K562 (cell line): Measurements from ENCODE around the gene RRP9. TPM values are rescaled to one million over a fixed set of nuclear protein-coding genes. Genes with fewer than 3 reads are reported as not detected.

Source experiments
- polyA plus RNA-seq, 8 experiments: library from polyadenylated mRNA; depleted of rRNA in 4 of 8; stranded (reverse) in 5 of 8; unstranded in 3 of 8; fragments of >200 nt; fragmentation: Nextera tagmentation in 2 of 8; fragmentation: Illumina TruSeq in 1 of 8; extraction: Ambion mirVana in 2 of 8; extraction: Trizol in 1 of 8; gene quantifications; 2 replicates each; pipeline versions ENCODE4 v1.2.1 to v1.2.3, GENCODE V29; 2011 to 2014; ENCODE audit warnings: inconsistent platforms in 1 of 8, missing spikeins in 1 of 8
- small RNA-seq: library from RNA; depleted of rRNA; stranded (forward); fragments of <200 nt; gene quantifications from one replicate; pipeline ENCODE3, GENCODE V24; 2014
- total RNA-seq, 7 experiments: library from RNA; depleted of rRNA in 6 of 7; stranded (reverse); fragments of >200 nt in 6 of 7; fragmentation: Illumina TruSeq in 2 of 7; extraction: Trizol in 2 of 7; gene quantifications; 2 replicates each; pipeline versions ENCODE4 v1.2.1 to v1.2.3, GENCODE V29; 2011 to 2021; ENCODE audit warnings: low replicate concordance in 1 of 7

Gene RRP9
- total and polyA plus RNA-seq, 9 of the 15 experiments (the other 6 are each of a cell fraction or from before 2014, with no cell fraction given): 5.2 to 67.0 (median 45.9) TPM

Small RNA genes within 50 kb of the gene (small RNA-seq; reads per million reads assigned to genes)
- not detected for gene AC115284.1

Other genes with a start within 250 kb of the RRP9 start
Only the 7 nearest of the 14 such genes appear.
- gene IQCF1, start 38.6 kb downstream of the RRP9 start, total RNA-seq (2014; rRNA removed): not detected in 2 replicates
- gene IQCF1, start 38.6 kb downstream of the RRP9 start, total RNA-seq (2014; rRNA removed; fragmentation: Illumina TruSeq; extraction: Trizol): not detected in 2 replicates
- not detected in 2 replicates for gene IQCF1, start 38.6 kb downstream of the RRP9 start, total RNA-seq (2015; rRNA removed; fragmentation: Illumina TruSeq; extraction: Trizol)
- not detected in 2 replicates for gene IQCF1, start 38.6 kb downstream of the RRP9 start, total RNA-seq (2021)
- not detected in 2 replicates for gene IQCF1, start 38.6 kb downstream of the RRP9 start, polyA plus RNA-seq (2011; rRNA removed)
- gene IQCF1, start 38.6 kb downstream of the RRP9 start, polyA plus RNA-seq (2014; fragmentation: Illumina TruSeq; extraction: Trizol): not detected in 2 replicates
- gene IQCF1, start 38.6 kb downstream of the RRP9 start, polyA plus RNA-seq (2014; fragmentation: Nextera tagmentation; extraction: Ambion mirVana): not detected
- not detected in 2 replicates for gene IQCF1, start 38.6 kb downstream of the RRP9 start, polyA plus RNA-seq (2014; rRNA removed)
- 5.2 and 6.2 TPM in 2 replicates for gene PARP3, start 459 bp upstream of the RRP9 start, total RNA-seq (2014; rRNA removed)
- 1.9 and 2.2 TPM in 2 replicates for gene PARP3, start 459 bp upstream of the RRP9 start, total RNA-seq (2014; rRNA removed; fragmentation: Illumina TruSeq; extraction: Trizol)
- gene PARP3, start 459 bp upstream of the RRP9 start, total RNA-seq (2015; rRNA removed; fragmentation: Illumina TruSeq; extraction: Trizol): 4.6 and 4.7 TPM in 2 replicates
- gene PARP3, start 459 bp upstream of the RRP9 start, total RNA-seq (2021): 4.8 and 6.5 TPM in 2 replicates
- 3.7 and 6.6 TPM in 2 replicates for gene PARP3, start 459 bp upstream of the RRP9 start, polyA plus RNA-seq (2011; rRNA removed)
- 4.5 and 5.3 TPM in 2 replicates for gene PARP3, start 459 bp upstream of the RRP9 start, polyA plus RNA-seq (2014; fragmentation: Illumina TruSeq; extraction: Trizol)
- gene PARP3, start 459 bp upstream of the RRP9 start, polyA plus RNA-seq (2014; fragmentation: Nextera tagmentation; extraction: Ambion mirVana): under 1 TPM; 0.46 to 0.55 TPM
- gene PARP3, start 459 bp upstream of the RRP9 start, polyA plus RNA-seq (2014; rRNA removed): 6.6 TPM in 2 replicates
- gene GPR62, start 13.5 kb upstream of the RRP9 start, total RNA-seq (2014; rRNA removed): not detected in 2 replicates
- gene GPR62, start 13.5 kb upstream of the RRP9 start, total RNA-seq (2014; rRNA removed; fragmentation: Illumina TruSeq; extraction: Trizol): not detected in 2 replicates
- gene GPR62, start 13.5 kb upstream of the RRP9 start, total RNA-seq (2015; rRNA removed; fragmentation: Illumina TruSeq; extraction: Trizol): not detected in 2 replicates
- not detected in 2 replicates for gene GPR62, start 13.5 kb upstream of the RRP9 start, total RNA-seq (2021)
- gene GPR62, start 13.5 kb upstream of the RRP9 start, polyA plus RNA-seq (2011; rRNA removed): not detected in 2 replicates
- not detected in 2 replicates for gene GPR62, start 13.5 kb upstream of the RRP9 start, polyA plus RNA-seq (2014; fragmentation: Illumina TruSeq; extraction: Trizol)
- not detected for gene GPR62, start 13.5 kb upstream of the RRP9 start, polyA plus RNA-seq (2014; fragmentation: Nextera tagmentation; extraction: Ambion mirVana)
- gene GPR62, start 13.5 kb upstream of the RRP9 start, polyA plus RNA-seq (2014; rRNA removed): not detected in 2 replicates
- 4.6 and 4.9 TPM in 2 replicates for gene PCBP4, start 25.6 kb upstream of the RRP9 start, total RNA-seq (2014; rRNA removed)
- gene PCBP4, start 25.6 kb upstream of the RRP9 start, total RNA-seq (2014; rRNA removed; fragmentation: Illumina TruSeq; extraction: Trizol): 0.73 and 0.93 TPM in 2 replicates
- 1.6 and 2.1 TPM in 2 replicates for gene PCBP4, start 25.6 kb upstream of the RRP9 start, total RNA-seq (2015; rRNA removed; fragmentation: Illumina TruSeq; extraction: Trizol)
- 4.7 and 5.7 TPM in 2 replicates for gene PCBP4, start 25.6 kb upstream of the RRP9 start, total RNA-seq (2021)
- 3.1 and 5.5 TPM in 2 replicates for gene PCBP4, start 25.6 kb upstream of the RRP9 start, polyA plus RNA-seq (2011; rRNA removed)
- gene PCBP4, start 25.6 kb upstream of the RRP9 start, polyA plus RNA-seq (2014; fragmentation: Illumina TruSeq; extraction: Trizol): 2.6 and 4.7 TPM in 2 replicates
- gene PCBP4, start 25.6 kb upstream of the RRP9 start, polyA plus RNA-seq (2014; fragmentation: Nextera tagmentation; extraction: Ambion mirVana): under 1 TPM; 0.06 to 0.07 TPM
- 5.8 and 6.4 TPM in 2 replicates for gene PCBP4, start 25.6 kb upstream of the RRP9 start, polyA plus RNA-seq (2014; rRNA removed)
- 46.5 and 78.4 TPM in 2 replicates for gene ABHD14B, start 32.1 kb upstream of the RRP9 start, total RNA-seq (2014; rRNA removed)
- 27.4 and 28.3 TPM in 2 replicates for gene ABHD14B, start 32.1 kb upstream of the RRP9 start, total RNA-seq (2014; rRNA removed; fragmentation: Illumina TruSeq; extraction: Trizol)
- gene ABHD14B, start 32.1 kb upstream of the RRP9 start, total RNA-seq (2015; rRNA removed; fragmentation: Illumina TruSeq; extraction: Trizol): 33.7 and 34.0 TPM in 2 replicates
- 65.2 and 68.0 TPM in 2 replicates for gene ABHD14B, start 32.1 kb upstream of the RRP9 start, total RNA-seq (2021)
- gene ABHD14B, start 32.1 kb upstream of the RRP9 start, polyA plus RNA-seq (2011; rRNA removed): 107 and 114 TPM in 2 replicates
- gene ABHD14B, start 32.1 kb upstream of the RRP9 start, polyA plus RNA-seq (2014; fragmentation: Illumina TruSeq; extraction: Trizol): 72.2 and 86.5 TPM in 2 replicates
- gene ABHD14B, start 32.1 kb upstream of the RRP9 start, polyA plus RNA-seq (2014; fragmentation: Nextera tagmentation; extraction: Ambion mirVana): 10 to 100 TPM; 10.6 to 11.7 TPM
- gene ABHD14B, start 32.1 kb upstream of the RRP9 start, polyA plus RNA-seq (2014; rRNA removed): 80.5 and 87.3 TPM in 2 replicates
- 8.4 and 12.2 TPM in 2 replicates for gene ABHD14A, start 33.2 kb upstream of the RRP9 start, total RNA-seq (2014; rRNA removed)
- gene ABHD14A, start 33.2 kb upstream of the RRP9 start, total RNA-seq (2014; rRNA removed; fragmentation: Illumina TruSeq; extraction: Trizol): 1.7 and 3.3 TPM in 2 replicates
- gene ABHD14A, start 33.2 kb upstream of the RRP9 start, total RNA-seq (2015; rRNA removed; fragmentation: Illumina TruSeq; extraction: Trizol): 7.7 and 8.3 TPM in 2 replicates
- gene ABHD14A, start 33.2 kb upstream of the RRP9 start, total RNA-seq (2021): 9.4 and 10.6 TPM in 2 replicates
- 6.6 and 10.5 TPM in 2 replicates for gene ABHD14A, start 33.2 kb upstream of the RRP9 start, polyA plus RNA-seq (2011; rRNA removed)
- 7.1 and 8.4 TPM in 2 replicates for gene ABHD14A, start 33.2 kb upstream of the RRP9 start, polyA plus RNA-seq (2014; fragmentation: Illumina TruSeq; extraction: Trizol)
- gene ABHD14A, start 33.2 kb upstream of the RRP9 start, polyA plus RNA-seq (2014; fragmentation: Nextera tagmentation; extraction: Ambion mirVana): 1 to 10 TPM in 1 of 2 experiments, under 1 TPM in 1; 0.90 to 2.0 TPM
- 9.6 and 14.0 TPM in 2 replicates for gene ABHD14A, start 33.2 kb upstream of the RRP9 start, polyA plus RNA-seq (2014; rRNA removed)
- gene ACY1, start 41.6 kb upstream of the RRP9 start, total RNA-seq (2014; rRNA removed): 118 and 179 TPM in 2 replicates
- gene ACY1, start 41.6 kb upstream of the RRP9 start, total RNA-seq (2014; rRNA removed; fragmentation: Illumina TruSeq; extraction: Trizol): 44.6 and 70.7 TPM in 2 replicates
- gene ACY1, start 41.6 kb upstream of the RRP9 start, total RNA-seq (2015; rRNA removed; fragmentation: Illumina TruSeq; extraction: Trizol): 93.2 and 96.9 TPM in 2 replicates
- gene ACY1, start 41.6 kb upstream of the RRP9 start, total RNA-seq (2021): 134 and 138 TPM in 2 replicates
- gene ACY1, start 41.6 kb upstream of the RRP9 start, polyA plus RNA-seq (2011; rRNA removed): 104 and 144 TPM in 2 replicates
- 123 and 129 TPM in 2 replicates for gene ACY1, start 41.6 kb upstream of the RRP9 start, polyA plus RNA-seq (2014; fragmentation: Illumina TruSeq; extraction: Trizol)
- gene ACY1, start 41.6 kb upstream of the RRP9 start, polyA plus RNA-seq (2014; fragmentation: Nextera tagmentation; extraction: Ambion mirVana): 100 to 1,000 TPM; 179 to 195 TPM
- 128 and 136 TPM in 2 replicates for gene ACY1, start 41.6 kb upstream of the RRP9 start, polyA plus RNA-seq (2014; rRNA removed)